AG09309 (cell line): ENCODE results near the gene HSPA12B.

Source experiments
- DNase-seq: peaks from one replicate; pipeline ENCODE4 v3.0.0-alpha.2; 2010; ENCODE audit warnings: low read depth
- H3K4me3 ChIP-seq: 2 replicates; pipeline ENCODE4 v1.5.1; 2011; ENCODE audit warnings: mild to moderate bottlenecking, low read depth, low read length, moderate library complexity; ENCODE audit not compliant: control insufficient read depth
- CTCF ChIP-seq: IDR thresholded peaks from 2 replicates; pipeline ENCODE4 v1.5.1; 2011; ENCODE audit warnings: mild to moderate bottlenecking, low read depth, low read length, inconsistent platforms; ENCODE audit not compliant: insufficient read depth, control insufficient read depth; ENCODE audit errors: missing control alignments

Gene HSPA12B

GRCh38 chr20:3696745-3697587 is 35.5 kb upstream of the HSPA12B start:
- TF ChIP-seq CTCF = no peak
- no peak overlapping the region for H3K4me3 ChIP-seq
- no peak for DNase-seq

DNA sequence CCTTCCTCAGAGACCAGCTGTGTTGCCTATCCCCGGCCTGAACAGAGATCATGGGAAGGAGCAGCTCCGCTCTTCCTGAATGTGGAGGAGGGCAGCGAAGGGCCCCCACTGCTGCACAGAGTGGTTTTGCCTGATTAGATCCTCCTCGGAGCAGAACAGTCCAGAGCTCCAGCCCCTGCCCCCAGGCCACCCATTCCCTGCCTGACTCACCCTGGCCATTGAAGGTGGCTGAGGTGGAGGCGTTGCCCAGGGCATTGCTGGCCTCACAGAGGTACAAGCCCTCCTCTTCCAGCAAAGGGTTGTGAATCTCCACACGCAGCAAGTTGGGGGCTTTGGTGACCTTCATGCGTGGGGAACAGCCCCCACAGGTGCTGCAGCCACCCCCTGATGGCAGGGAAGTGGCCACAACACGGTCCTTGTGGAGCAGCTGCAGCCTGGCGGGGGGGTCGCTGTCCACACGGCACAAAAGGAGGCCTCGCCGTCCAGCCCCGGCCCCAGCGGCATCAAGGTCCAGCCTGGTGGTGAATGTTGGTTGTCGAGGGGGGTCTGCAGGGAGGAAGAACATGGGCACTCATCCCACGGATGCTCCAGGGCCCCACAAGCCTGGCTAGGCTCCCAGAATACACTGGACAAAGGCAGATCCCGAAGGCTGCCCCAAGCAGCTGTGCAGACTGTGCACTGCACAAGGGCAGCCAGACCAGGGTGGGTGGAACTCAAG is 34.7 kb upstream of the HSPA12B start:
- H3K4me3 ChIP-seq = no peak overlapping the region
- no peak for TF ChIP-seq CTCF
- no peak for DNase-seq

- no peak overlapping the region for H3K4me3 ChIP-seq
- TF ChIP-seq CTCF = no peak
- no peak for DNase-seq
Measured at GRCh38 chr20:3698591-3699001, 33.9 kb upstream of the HSPA12B start.

GRCh38 chr20:3699037-3699436 is 33.4 kb upstream of the HSPA12B start:
- H3K4me3 ChIP-seq = no peak overlapping the region
- no peak for TF ChIP-seq CTCF
- DNase-seq = no peak

DNA sequence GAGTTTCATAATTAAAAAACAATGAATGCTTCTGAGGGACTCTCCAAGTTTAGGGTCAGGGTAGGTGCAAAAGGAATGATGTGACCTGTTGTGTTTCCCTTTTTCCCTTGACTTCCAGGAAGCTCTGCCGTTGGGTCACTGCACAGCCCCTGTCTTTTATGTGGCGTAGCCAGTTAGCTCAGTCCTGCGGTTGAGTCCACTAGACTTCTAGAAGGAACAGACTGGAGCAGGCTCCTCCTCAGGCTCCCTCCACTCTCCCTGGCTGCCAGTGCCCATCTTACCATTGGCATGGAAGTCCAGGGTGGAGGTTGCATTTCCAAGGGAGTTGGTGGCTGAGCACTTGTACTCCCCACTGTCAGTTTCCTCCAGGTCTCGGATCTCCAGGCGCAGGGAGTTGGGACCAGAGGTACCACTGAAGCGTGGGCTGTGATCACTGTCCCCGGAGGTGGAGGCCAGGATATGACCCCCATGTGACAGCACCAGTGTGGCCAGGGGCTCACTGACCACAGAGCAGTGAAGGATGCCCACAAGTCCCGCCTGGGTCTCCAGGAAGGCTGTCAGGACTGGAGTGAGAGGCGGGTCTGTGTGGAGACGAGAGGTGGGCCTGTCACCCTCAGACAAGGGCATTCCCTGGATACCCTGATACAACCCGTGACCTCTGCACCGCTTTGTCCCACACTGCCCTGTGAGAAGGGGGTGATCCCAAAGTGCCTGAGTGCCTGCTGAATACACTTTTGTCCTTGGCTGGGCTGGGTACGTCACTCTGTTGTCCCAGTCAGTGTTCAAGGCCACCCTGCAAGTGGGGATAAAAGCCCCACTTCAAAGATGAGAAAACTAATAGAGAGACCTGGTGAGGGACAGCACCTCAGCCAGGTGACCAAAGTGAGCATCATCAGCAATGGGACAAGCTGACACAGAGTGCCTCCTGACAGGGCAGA is 31.2 kb upstream of the HSPA12B start:
- no peak overlapping the region for H3K4me3 ChIP-seq
- DNase-seq = no peak
- no peak for TF ChIP-seq CTCF

DNA sequence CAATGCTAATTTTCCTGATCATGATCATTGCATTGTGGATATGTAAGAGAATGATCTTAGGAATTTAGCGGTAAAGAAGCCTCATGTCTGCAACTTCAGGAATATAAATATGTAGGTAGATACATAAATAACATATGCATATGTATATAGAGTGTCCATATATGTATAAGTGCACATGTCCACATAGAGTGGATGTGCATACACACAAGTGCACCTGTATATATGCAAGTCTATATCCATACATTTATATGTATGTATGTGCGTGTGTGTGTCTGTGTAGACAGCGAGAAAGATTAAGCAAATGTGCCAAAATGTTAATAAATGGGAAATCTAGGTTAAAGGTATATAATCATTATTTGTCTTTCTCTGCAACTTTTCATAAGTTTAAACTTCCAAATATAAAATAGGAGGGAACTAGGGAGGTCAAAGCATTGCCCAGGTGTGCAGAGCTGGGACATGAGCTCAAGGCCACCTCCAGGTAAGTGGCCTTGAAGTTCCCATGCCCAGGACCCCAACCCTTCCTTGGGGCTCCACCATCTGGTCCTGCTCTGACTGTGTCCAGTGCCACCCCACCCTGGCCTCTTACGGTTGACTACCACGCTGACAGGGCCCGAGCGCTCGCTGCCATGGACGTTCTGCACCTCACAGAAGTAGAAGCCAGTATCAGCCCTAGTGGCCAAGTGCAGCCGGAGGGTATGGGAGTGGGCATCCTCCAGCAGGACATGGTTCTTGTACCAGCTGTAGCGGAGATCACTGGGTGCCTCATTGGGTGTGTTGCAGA is 29.7 kb upstream of the HSPA12B start:
- DNase-seq = no peak
- TF ChIP-seq CTCF = no peak
- no peak overlapping the region for H3K4me3 ChIP-seq
